GM20431 (cell line): ENCODE data around the gene PCP4L1.
"Not testable (repeated sequence)": the region's sequence is repeated elsewhere in the genome, so short reads cannot be mapped to it uniquely, and the experiment has no call there.

Experiments
- in situ Hi-C: fragments of 300-500 bp; cut with MseI, MboI; formaldehyde crosslinking; loops from one replicate; pipeline ENCODE4 v1.15.0; 2020; ENCODE audit warnings: low sequenced_read_pairs; ENCODE audit not compliant: unreplicated experiment

PCP4L1 gene

GRCh38 chr1:161227196-161227871 is 31.2 kb upstream of the PCP4L1 start:
- in situ Hi-C loops: loop anchor here (10.0 kb wide), 1 partner anchor 147 kb away; no protein-coding TSS in a partner anchor

- in situ Hi-C loops: loop anchor here (10.0 kb wide), 1 partner anchor 147 kb away; no protein-coding TSS in a partner anchor
These were observed 30.5 kb upstream of the PCP4L1 start for GRCh38 chr1:161228032-161228431.

- in situ Hi-C loops: loop anchor here (10.0 kb wide), 2 partner anchors 65 to 145 kb away; no protein-coding TSS in a partner anchor
These were observed 28.6 kb upstream of the PCP4L1 start for GRCh38 chr1:161229896-161230295.

- in situ Hi-C loops: loop anchor here (10.0 kb wide), 1 partner anchor 64 kb away; no protein-coding TSS in a partner anchor
These were observed 27.8 kb upstream of the PCP4L1 start for GRCh38 chr1:161230762-161231161.

- in situ Hi-C loops: loop anchor here (10.0 kb wide), 1 partner anchor 62 kb away; no protein-coding TSS in a partner anchor
These were observed 25.4 kb upstream of the PCP4L1 start for GRCh38 chr1:161233102-161233501.

- in situ Hi-C loops: loop anchor here (10.0 kb wide), 1 partner anchor 59 kb away; no protein-coding TSS in a partner anchor
These were observed 22.4 kb upstream of the PCP4L1 start for GRCh38 chr1:161235957-161236775.

GRCh38 chr1:161238039-161238473 is 20.5 kb upstream of the PCP4L1 start, which contains the start of gene NR1I3:
Gene NR1I3, minus strand, starts transcription at chr1:161238203. Its CDS starts 1,638 bp downstream, at chr1:161236565.
- in situ Hi-C loops: loop anchor here (10.0 kb wide), 1 partner anchor 57 kb away; no protein-coding TSS in a partner anchor

GRCh38 chr1:161241682-161242081 is 16.9 kb upstream of the PCP4L1 start:
- in situ Hi-C loops: no loop called here

- in situ Hi-C loops: no loop called here
These were observed 16.2 kb upstream of the PCP4L1 start for GRCh38 chr1:161242313-161242712.

GRCh38 chr1:161244888-161245287 is 13.7 kb upstream of the PCP4L1 start:
- in situ Hi-C loops: no loop called here

- in situ Hi-C loops: not testable (repeated sequence)
These were observed 8.4 kb upstream of the PCP4L1 start for GRCh38 chr1:161250100-161250499.

- in situ Hi-C loops: no loop called here
These were observed 7.7 kb upstream of the PCP4L1 start for GRCh38 chr1:161250829-161251228.

- in situ Hi-C loops: no loop called here
These were observed 7.0 kb upstream of the PCP4L1 start for GRCh38 chr1:161251579-161251978.

GRCh38 chr1:161255302-161255701 is 3.2 kb upstream of the PCP4L1 start:
- in situ Hi-C loops: not testable (repeated sequence)

- in situ Hi-C loops: not testable (repeated sequence)
These were observed 2.5 kb upstream of the PCP4L1 start for GRCh38 chr1:161255955-161256520.

- in situ Hi-C loops: not testable (repeated sequence)
These were observed 1.4 kb upstream of the PCP4L1 start for GRCh38 chr1:161257109-161257508.

- in situ Hi-C loops: no loop called here
These were observed 779 bp downstream of the PCP4L1 start for GRCh38 chr1:161259345-161259702.

GRCh38 chr1:161259765-161260164 is 1.2 kb downstream of the PCP4L1 start:
- in situ Hi-C loops: no loop called here

GRCh38 chr1:161260376-161261260 is 2.1 kb downstream of the PCP4L1 start:
- in situ Hi-C loops: no loop called here
